ENCODE data around the gene HS1BP3. TPM values are rescaled to one million over a fixed set of nuclear protein-coding genes. Genes with fewer than 3 reads are reported as not detected.

HS1BP3 gene
- total RNA-seq, 1 donor from 2014 or later: 10.0 TPM

GRCh38 chr2:20609995-20610357 is 40.9 kb downstream of the HS1BP3 start:
- Histone ChIP-seq H2AFZ (replicated peaks) (no peak overlapping the region), H3K27ac (no peak overlapping the region), H3K27me3 (peaks cover 14% of the 10 kb centered on the region), H3K36me3 (no peaks in the 10 kb centered on the region), H3K9ac (no peak overlapping the region), H3K4me3 (no peak overlapping the region), H3K9me3 (ENCODE audit: low read depth) (no peaks in the 10 kb centered on the region), H3K4me1 (peaks cover 17% of the 10 kb centered on the region), H3K4me2 (no peak overlapping the region), H3K79me2 (ENCODE audit: low read depth) (no peaks in the 10 kb centered on the region), H4K20me1 (ENCODE audit: low read depth) (peaks cover 3% of the 10 kb centered on the region), H3F3A (ENCODE audit: low read depth) (peaks cover 16% of the 10 kb centered on the region)
- Mint-ChIP-seq H3K36me3 (peaks cover 6% of the 10 kb centered on the region), H3K4me1 (peaks cover 52% of the 10 kb centered on the region), H3K27ac (no peak overlapping the region), H3K27me3 (ENCODE audit: insufficient read depth, low read depth) (peaks cover 2% of the 10 kb centered on the region), H3K4me3 (no peak overlapping the region), H3K9me3 (peaks cover 14% of the 10 kb centered on the region)
- TF ChIP-seq EZH2phosphoT487 (IDR thresholded peaks at IDR 0.05) (no peak), CTCF (IDR thresholded peaks at IDR 0.05) (no peak), EZH2 (IDR thresholded peaks at IDR 0.05) (no peak)
- no peak for DNase-seq (ENCODE audit: low spot score)

- Histone ChIP-seq H3K27me3 (peaks cover 14% of the 10 kb centered on the region), H4K20me1 (ENCODE audit: low read depth) (no peaks in the 10 kb centered on the region), H3K36me3 (no peaks in the 10 kb centered on the region), H3K4me1 (peaks cover 12% of the 10 kb centered on the region), H3K79me2 (ENCODE audit: low read depth) (no peaks in the 10 kb centered on the region), H3K4me2 (no peak overlapping the region), H3K27ac (no peak overlapping the region), H3K9ac (no peak overlapping the region), H3F3A (ENCODE audit: low read depth) (peaks cover 11% of the 10 kb centered on the region), H3K4me3 (no peak overlapping the region), H2AFZ (replicated peaks) (no peak overlapping the region), H3K9me3 (ENCODE audit: low read depth) (no peaks in the 10 kb centered on the region)
- Mint-ChIP-seq H3K4me1 (peaks cover 51% of the 10 kb centered on the region), H3K27me3 (ENCODE audit: insufficient read depth, low read depth) (peaks cover 2% of the 10 kb centered on the region), H3K27ac (no peak overlapping the region), H3K9me3 (peaks cover 14% of the 10 kb centered on the region), H3K4me3 (no peak overlapping the region), H3K36me3 (peaks cover 6% of the 10 kb centered on the region)
- no peak for DNase-seq (ENCODE audit: low spot score)
- no peak for TF ChIP-seq EZH2phosphoT487 (IDR thresholded peaks at IDR 0.05)
- TF ChIP-seq EZH2 (IDR thresholded peaks at IDR 0.05): no peak
- TF ChIP-seq CTCF (IDR thresholded peaks at IDR 0.05): no peak
Measured at GRCh38 chr2:20609349-20609994, 41.4 kb downstream of the HS1BP3 start.

GRCh38 chr2:20608666-20609348 is 42.1 kb downstream of the HS1BP3 start:
- H3K4me1 ChIP-seq: peaks cover 5% of the 10 kb centered on the region
- no peak overlapping the region for H2AFZ ChIP-seq (replicated peaks)
- Mint-ChIP-seq H3K9me3 (peaks cover 14% of the 10 kb centered on the region), H3K27ac (no peak overlapping the region), H3K27me3 (ENCODE audit: insufficient read depth, low read depth) (peaks cover 2% of the 10 kb centered on the region), H3K4me1 (peaks cover 46% of the 10 kb centered on the region), H3K4me3 (no peak overlapping the region), H3K36me3 (peaks cover 6% of the 10 kb centered on the region)
- no peak overlapping the region for H3K4me3 ChIP-seq
- H3K9me3 ChIP-seq (ENCODE audit: low read depth): no peaks in the 10 kb centered on the region
- H3K79me2 ChIP-seq (ENCODE audit: low read depth): no peaks in the 10 kb centered on the region
- H3K27ac ChIP-seq: no peak overlapping the region
- no peak overlapping the region for H3K9ac ChIP-seq
- no peak for DNase-seq (ENCODE audit: low spot score)
- H3K36me3 ChIP-seq: no peaks in the 10 kb centered on the region
- TF ChIP-seq EZH2 (IDR thresholded peaks at IDR 0.05) (no peak), EZH2phosphoT487 (IDR thresholded peaks at IDR 0.05) (no peak), CTCF (IDR thresholded peaks at IDR 0.05) (no peak)
- H3F3A ChIP-seq (ENCODE audit: low read depth): peaks cover 4% of the 10 kb centered on the region
- H3K4me2 ChIP-seq: no peak overlapping the region
- no peaks in the 10 kb centered on the region for H4K20me1 ChIP-seq (ENCODE audit: low read depth)
- peaks cover 14% of the 10 kb centered on the region for H3K27me3 ChIP-seq

Measured in neural progenitor cell (in vitro differentiated cells).